SKM-1 treated with dmso at 0.1 percent for 144 hours (cell line): Measurements from ENCODE around the gene PYGM.
"Not testable (repeated sequence)": the region's sequence is repeated elsewhere in the genome, so short reads cannot be mapped to it uniquely, and the experiment has no call there.

Experiments used
- DNase-seq: peaks from one replicate; lab custom pipeline; 2025; ENCODE audit not compliant: unreplicated experiment; lab: John Stamatoyannopoulos, UW

Gene PYGM

GRCh38 chr11:64718780-64719124 is 41.0 kb downstream of the PYGM start:
- no peak for DNase-seq

- no peak for DNase-seq
Measured at GRCh38 chr11:64718084-64718779, 41.5 kb downstream of the PYGM start.

GRCh38 chr11:64717268-64717578 is 42.6 kb downstream of the PYGM start:
- no peak for DNase-seq

GRCh38 chr11:64716473-64717267 is 43.1 kb downstream of the PYGM start:
- DNase-seq, result no peak

GRCh38 chr11:64715756-64716472 is 43.9 kb downstream of the PYGM start:
- DNase-seq, result no peak

DNA sequence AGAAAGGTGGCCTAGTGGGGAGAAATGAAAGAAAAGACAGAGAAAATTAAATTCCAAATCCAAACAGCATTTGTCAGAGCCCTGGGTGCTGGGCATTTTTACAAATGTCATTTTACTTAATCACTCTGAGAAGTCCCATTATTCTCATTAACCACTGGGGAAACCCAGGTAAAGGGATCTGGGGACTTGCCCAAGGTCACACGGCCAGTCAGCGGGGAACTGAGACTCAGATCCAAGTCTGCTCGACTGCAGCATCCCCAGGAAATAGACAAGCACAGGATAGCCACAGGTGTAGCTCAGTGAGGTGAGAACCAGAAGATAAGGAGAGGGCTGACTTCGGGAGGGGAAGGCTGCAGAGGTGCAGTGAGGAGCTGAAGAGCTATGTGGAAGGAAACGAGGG is 44.7 kb downstream of the PYGM start:
- DNase-seq, result no peak

DNA sequence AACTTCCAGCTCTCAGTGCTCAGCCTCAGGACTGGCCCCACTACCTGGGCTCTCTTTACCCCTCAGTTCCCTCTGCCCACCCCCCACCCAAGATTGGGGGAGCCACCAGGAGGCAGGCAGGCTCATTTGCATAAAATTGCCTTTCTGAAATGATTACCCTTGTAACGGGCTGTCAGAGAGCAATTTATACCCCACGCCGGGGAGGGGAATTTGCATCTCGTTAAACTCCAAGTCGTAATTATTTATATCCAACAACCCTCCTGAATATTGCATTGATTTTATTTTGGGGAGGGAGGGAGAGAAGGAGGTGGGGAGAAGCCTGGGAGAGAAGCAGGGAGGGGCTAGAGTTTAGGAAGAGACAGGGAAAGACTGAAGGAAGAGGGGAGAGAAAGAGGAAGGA is 45.1 kb downstream of the PYGM start:
- no peak for DNase-seq

GRCh38 chr11:64713781-64714363 is 45.9 kb downstream of the PYGM start:
- no peak for DNase-seq

- DNase-seq, result no peak
Measured at GRCh38 chr11:64713016-64713707, 46.6 kb downstream of the PYGM start.

GRCh38 chr11:64712430-64713015 is 47.3 kb downstream of the PYGM start:
- DNase-seq, result no peak

DNA sequence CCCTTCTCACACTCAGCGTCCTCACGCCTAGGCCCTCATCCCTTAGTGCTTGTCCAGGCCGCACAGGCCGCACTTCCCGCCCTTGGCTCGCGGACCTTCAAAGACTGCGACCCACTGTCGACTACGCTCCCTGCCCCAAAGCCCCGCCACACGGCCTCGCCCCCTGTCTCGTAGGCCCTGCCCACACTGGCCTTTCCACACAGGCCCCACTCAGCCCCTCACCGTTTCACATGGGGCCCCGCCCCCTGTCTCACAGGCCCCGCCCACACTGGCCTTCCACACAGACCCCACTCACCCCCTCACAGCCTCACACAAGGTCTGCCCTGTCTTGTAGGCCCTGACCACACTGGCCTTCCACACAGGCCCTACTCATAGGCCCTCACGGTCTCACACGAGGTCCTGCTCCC is 47.8 kb downstream of the PYGM start:
- DNase-seq, result no peak

- DNase-seq, result no peak
Measured at GRCh38 chr11:64711138-64711955, 48.4 kb downstream of the PYGM start.

GRCh38 chr11:64710418-64711137 is 49.2 kb downstream of the PYGM start:
- no peak for DNase-seq

- no peak for DNase-seq
Measured at GRCh38 chr11:64705501-64705900, 54.3 kb downstream of the PYGM start.

GRCh38 chr11:64703048-64703447 is 56.7 kb downstream of the PYGM start:
- no peak for DNase-seq

- DNase-seq, result not testable (repeated sequence)
Measured at GRCh38 chr11:64701956-64702355, 57.8 kb downstream of the PYGM start.

GRCh38 chr11:64698427-64698826 is 61.3 kb downstream of the PYGM start:
- no peak for DNase-seq

DNA sequence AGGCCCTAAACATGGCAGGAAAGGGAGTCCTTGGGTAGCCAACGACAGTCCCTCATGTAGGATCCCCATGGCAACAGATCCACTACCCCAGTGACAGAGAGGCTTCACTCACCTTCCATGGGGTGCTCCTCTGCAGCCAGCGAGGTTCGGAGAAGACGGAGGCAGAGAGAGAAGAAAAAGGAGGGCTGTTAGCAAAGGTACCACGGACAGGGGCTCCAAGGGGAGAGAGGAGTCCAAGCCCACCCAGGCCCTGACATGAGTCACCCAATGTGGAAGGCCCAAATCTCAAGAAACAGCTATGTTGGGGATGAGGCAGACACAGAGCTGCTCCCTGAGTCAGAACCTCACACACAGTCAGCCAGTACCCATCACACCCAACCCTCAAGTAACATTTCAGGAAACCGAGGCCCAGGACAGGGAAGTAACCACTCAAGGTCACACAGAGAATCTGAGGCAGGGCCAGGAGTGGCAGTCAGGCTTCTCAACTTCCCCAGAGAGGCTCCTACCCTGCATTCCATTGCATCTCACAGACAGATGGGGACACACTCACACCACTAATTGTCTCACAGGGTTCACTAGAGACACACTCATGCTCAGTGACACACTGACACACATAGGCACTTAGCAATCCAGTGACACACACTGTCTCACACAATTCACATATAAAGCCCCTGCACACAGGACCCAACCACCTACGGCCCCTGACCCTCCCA is 62.0 kb downstream of the PYGM start:
- DNase-seq, result peak; percentile 17
